Stomach (tissue), 9 donors: ENCODE measurements around the gene LRRC8C. TPM values are rescaled to one million over a fixed set of nuclear protein-coding genes. Genes with fewer than 3 reads are reported as not detected.

Experiments
- DNase-seq, 2 donors: peaks; one replicate each; pipeline versions ENCODE4 v3.0.0 to v3.0.0-alpha.2; 2013 to 2019
- H3K27ac ChIP-seq, 5 donors: fragments of 200-600 bp in 4 of 5; sonication (generic) in 4 of 5; one replicate each; pipeline ENCODE4 v1.5.1; 2013 to 2019; ENCODE audit warnings: mild to moderate bottlenecking in 1 of 5, moderate library complexity in 1 of 5
- H3K27me3 ChIP-seq, 3 donors: fragments of 200-600 bp; sonication (generic); one replicate each; pipeline ENCODE4 v1.5.1; 2017 to 2019; ENCODE audit warnings: mixed run types in 1 of 3
- H3K36me3 ChIP-seq, 4 donors: fragments of 200-600 bp; sonication (generic); 1 replicate in 3 of 4; 2 replicates in 1 of 4; pipeline ENCODE4 v1.5.1; 2016 to 2019
- H3K4me1 ChIP-seq, 4 donors: fragments of 200-600 bp; sonication (generic); one replicate each; pipeline ENCODE4 v1.5.1; 2016 to 2019
- H3K4me3 ChIP-seq, 4 donors: fragments of 200-600 bp; sonication (generic) in 3 of 4; one replicate each; pipeline ENCODE4 v1.5.1; 2016 to 2019; ENCODE audit warnings: mild to moderate bottlenecking in 1 of 4
- H3K9me3 ChIP-seq, 4 donors: fragments of 200-600 bp; sonication (generic); one replicate each; pipeline ENCODE4 v1.5.1; 2016 to 2019
- EP300 ChIP-seq: sonication (generic); formaldehyde crosslinking; IDR thresholded peaks from one replicate; pipeline ENCODE4 v1.6.1; 2017; ENCODE audit warnings: antibody characterized with exemption
- POLR2A ChIP-seq, 4 donors: fragments of 450-650 bp; IDR thresholded peaks; one replicate each; pipeline ENCODE4 v1.6.1; 2016; ENCODE audit warnings: antibody characterized with exemption in 4 of 4, control low read depth in 2 of 4, mild to moderate bottlenecking in 1 of 4, moderate library complexity in 1 of 4
- POLR2AphosphoS5 ChIP-seq, 3 donors: sonication (generic); formaldehyde crosslinking; IDR thresholded peaks; one replicate each; pipeline ENCODE4 v1.6.1; 2016; ENCODE audit warnings: antibody characterized with exemption in 3 of 3
- WGBS, 5 donors: extraction: QIAGEN DNeasy Blood & Tissue Kit in 3 of 5; methylation state at CpG; one replicate each; pipeline versions ENCODE4 v1.1.5 to v1.1.7; 2013 to 2018; 5-methylcytosine and 5-hydroxymethylcytosine counted together
- intact Hi-C: fragments of 100-400 bp; cut with DNase I; formaldehyde crosslinking; loops from one replicate; pipeline ENCODE4 v1.15.1; 2023; ENCODE audit warnings: low total_unique reads
- polyA plus RNA-seq, 3 donors: library from polyadenylated mRNA; stranded (reverse); fragments of 200-250 nt; gene quantifications; one replicate each; pipeline ENCODE4 v1.2.3, GENCODE V29; 2013
- total RNA-seq, 5 donors: library from RNA; depleted of rRNA; stranded (reverse); fragments of >200 nt; gene quantifications; one replicate each; pipeline versions ENCODE4 v1.1.0 to v1.2.3, GENCODE V29; 2014 to 2016
- TF ChIP-seq, protein P1 (sequence below), 7 experiments: fragments of 450-650 bp in 4 of 7; fragments of 200-600 bp in 3 of 7; sonication (generic) in 3 of 7; IDR thresholded peaks; one replicate each; pipeline ENCODE4 v1.5.1; 2016 to 2019; ENCODE audit warnings: antibody characterized with exemption in 7 of 7, control low read depth in 2 of 7, mild to moderate bottlenecking in 1 of 7
- donor health status: healthy with polysubstance abuse.
- donor health status: Bipolar disorder and iron deficiency.
- donor health status: healthy.

The LRRC8C gene
- total and polyA plus RNA-seq, 8 donors: 0.45 to 14.8 (median 1.4) TPM

DNA sequence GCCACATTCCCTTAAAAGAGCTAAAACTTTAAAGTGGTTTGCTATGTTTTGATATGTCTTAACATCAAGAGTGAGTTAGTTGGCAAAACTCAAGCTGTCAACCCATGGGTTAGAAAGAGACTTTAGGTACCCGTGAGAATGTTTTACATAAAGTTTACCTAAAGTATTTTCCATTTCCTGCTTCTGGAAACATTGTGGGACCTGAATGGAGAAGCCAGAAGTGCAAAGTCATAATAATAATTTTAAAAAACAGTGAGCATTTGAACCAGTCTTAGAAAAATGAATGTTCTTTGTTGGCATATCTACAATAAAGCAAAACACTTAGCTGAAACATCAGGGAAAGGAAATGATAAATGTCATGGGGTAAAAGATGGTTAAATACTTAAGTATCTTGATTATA, 34.8 kb downstream of the LRRC8C start:
- DNase-seq: no peak
- intact Hi-C loops: no loop called here
- no peaks in the 10 kb centered on the region for H3K27me3 ChIP-seq
- no peak overlapping the region for H3K27ac ChIP-seq
- H3K36me3 ChIP-seq: no peaks in the 10 kb centered on the region
- 35 to 59% (median 49%) methylated on average over 1 of the region's 1 CpG for WGBS, 5 donors
- peaks cover 0 to 4% (median 0%) of the 10 kb centered on the region in 4 donors for H3K9me3 ChIP-seq
- TF ChIP-seq POLR2AphosphoS5 (IDR thresholded peaks at IDR 0.05): no peak
- TF ChIP-seq EP300: no peak
- TF ChIP-seq, protein P1, sequence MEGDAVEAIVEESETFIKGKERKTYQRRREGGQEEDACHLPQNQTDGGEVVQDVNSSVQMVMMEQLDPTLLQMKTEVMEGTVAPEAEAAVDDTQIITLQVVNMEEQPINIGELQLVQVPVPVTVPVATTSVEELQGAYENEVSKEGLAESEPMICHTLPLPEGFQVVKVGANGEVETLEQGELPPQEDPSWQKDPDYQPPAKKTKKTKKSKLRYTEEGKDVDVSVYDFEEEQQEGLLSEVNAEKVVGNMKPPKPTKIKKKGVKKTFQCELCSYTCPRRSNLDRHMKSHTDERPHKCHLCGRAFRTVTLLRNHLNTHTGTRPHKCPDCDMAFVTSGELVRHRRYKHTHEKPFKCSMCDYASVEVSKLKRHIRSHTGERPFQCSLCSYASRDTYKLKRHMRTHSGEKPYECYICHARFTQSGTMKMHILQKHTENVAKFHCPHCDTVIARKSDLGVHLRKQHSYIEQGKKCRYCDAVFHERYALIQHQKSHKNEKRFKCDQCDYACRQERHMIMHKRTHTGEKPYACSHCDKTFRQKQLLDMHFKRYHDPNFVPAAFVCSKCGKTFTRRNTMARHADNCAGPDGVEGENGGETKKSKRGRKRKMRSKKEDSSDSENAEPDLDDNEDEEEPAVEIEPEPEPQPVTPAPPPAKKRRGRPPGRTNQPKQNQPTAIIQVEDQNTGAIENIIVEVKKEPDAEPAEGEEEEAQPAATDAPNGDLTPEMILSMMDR (IDR thresholded peaks at IDR 0.05): no peak
- TF ChIP-seq POLR2A (IDR thresholded peaks at IDR 0.05): no peak
- no peak overlapping the region for H3K4me3 ChIP-seq
- peaks cover 0 to 15% (median 0%) of the 10 kb centered on the region in 4 donors for H3K4me1 ChIP-seq

DNA sequence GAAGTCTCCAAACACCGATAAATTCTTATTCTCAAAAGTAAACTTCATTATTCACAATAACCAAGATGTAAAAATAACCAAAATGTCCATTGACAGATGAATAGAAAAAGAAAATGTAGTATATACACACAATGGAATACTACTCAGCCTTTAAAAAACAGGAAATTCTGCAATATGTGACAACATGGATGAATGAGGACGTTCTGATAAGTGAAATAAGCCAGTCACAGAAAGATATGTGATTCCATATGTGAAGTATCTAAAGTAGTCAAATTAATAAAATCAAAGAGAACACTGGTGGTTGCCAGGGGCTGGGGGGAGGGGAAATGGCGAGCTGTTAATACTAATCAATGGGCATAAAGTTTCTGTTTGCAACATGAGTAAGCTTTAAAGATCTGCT, 36.0 kb downstream of the LRRC8C start:
- DNase-seq: no peak
- H3K27ac ChIP-seq: no peak overlapping the region
- no peaks in the 10 kb centered on the region for H3K27me3 ChIP-seq
- peaks cover 0 to 4% (median 0%) of the 10 kb centered on the region in 4 donors for H3K9me3 ChIP-seq
- peaks cover 0 to 15% (median 0%) of the 10 kb centered on the region in 4 donors for H3K4me1 ChIP-seq
- 83 to 93% (median 91%) methylated on average over 3 of the region's 3 CpGs for WGBS, 5 donors
- intact Hi-C loops: no loop called here
- TF ChIP-seq POLR2AphosphoS5 (IDR thresholded peaks at IDR 0.05) (no peak), EP300 (no peak), POLR2A (IDR thresholded peaks at IDR 0.05) (no peak)
- TF ChIP-seq, protein P1 (IDR thresholded peaks at IDR 0.05): no peak
- H3K4me3 ChIP-seq: no peak overlapping the region
- no peaks in the 10 kb centered on the region for H3K36me3 ChIP-seq

DNA sequence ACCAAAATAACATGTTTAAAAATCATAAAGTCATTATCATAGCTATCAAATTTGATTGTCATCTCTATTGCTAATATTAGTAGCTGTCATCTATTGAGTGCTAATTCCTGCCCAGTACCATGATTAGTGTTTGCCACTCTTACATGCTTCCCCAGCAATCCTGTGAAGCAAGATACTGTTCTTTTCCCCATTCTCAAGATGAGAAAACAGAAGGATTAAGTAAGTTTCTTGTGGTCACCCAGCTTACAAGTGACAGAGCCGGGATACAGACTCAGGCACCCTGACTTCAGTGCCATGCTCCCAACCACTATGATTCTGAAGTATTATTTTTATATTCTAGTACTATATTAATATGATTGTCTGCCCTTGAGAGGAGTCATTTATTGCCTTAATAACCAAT, 36.5 kb downstream of the LRRC8C start:
- Histone ChIP-seq H3K27me3 (no peaks in the 10 kb centered on the region), H3K27ac (no peak overlapping the region), H3K9me3 (peaks cover 0 to under 1% (median 0%) of the 10 kb centered on the region in 4 donors), H3K4me1 (peaks cover 0 to 15% (median 0%) of the 10 kb centered on the region in 4 donors), H3K4me3 (no peak overlapping the region), H3K36me3 (no peaks in the 10 kb centered on the region)
- no peak for DNase-seq
- intact Hi-C loops: no loop called here
- TF ChIP-seq EP300: no peak
- TF ChIP-seq, protein P1 (IDR thresholded peaks at IDR 0.05): no peak
- TF ChIP-seq POLR2AphosphoS5 (IDR thresholded peaks at IDR 0.05): no peak
- TF ChIP-seq POLR2A (IDR thresholded peaks at IDR 0.05): no peak
- WGBS, 5 donors: 84 to 96% (median 86%) methylated on average over 1 of the region's 1 CpG

DNA sequence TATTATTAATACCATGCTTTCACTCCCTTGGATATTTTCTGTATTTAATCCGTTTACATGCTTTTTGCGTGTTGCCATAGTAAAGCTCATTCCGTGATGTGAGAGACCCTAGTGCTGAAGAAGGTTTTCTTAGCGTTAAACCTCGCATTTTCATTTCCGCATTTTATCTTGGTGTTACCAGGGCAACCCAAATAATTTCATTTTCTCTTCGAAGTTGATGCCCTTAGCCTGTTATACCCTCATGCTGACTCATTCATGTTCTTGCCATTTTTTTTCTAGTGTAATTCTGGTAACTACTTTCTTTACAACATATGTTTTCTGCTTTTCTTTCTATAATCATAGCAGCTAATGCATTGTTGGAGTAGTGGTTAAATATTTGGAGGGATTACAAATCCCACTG, 37.2 kb downstream of the LRRC8C start:
- Histone ChIP-seq H3K4me1 (peaks cover 0 to 15% (median 0%) of the 10 kb centered on the region in 4 donors), H3K4me3 (no peak overlapping the region), H3K36me3 (no peaks in the 10 kb centered on the region), H3K9me3 (no peaks in the 10 kb centered on the region), H3K27me3 (no peaks in the 10 kb centered on the region), H3K27ac (no peak overlapping the region)
- 73 to 86% (median 74%) methylated on average over 7 of the region's 7 CpGs for WGBS, 5 donors
- peak in 1 of 2 donors; percentile 45 for DNase-seq
- TF ChIP-seq, protein P1 (IDR thresholded peaks at IDR 0.05): no peak
- TF ChIP-seq POLR2A (IDR thresholded peaks at IDR 0.05): no peak
- no peak for TF ChIP-seq POLR2AphosphoS5 (IDR thresholded peaks at IDR 0.05)
- no peak for TF ChIP-seq EP300
- intact Hi-C loops: no loop called here
